ENCODE measurements around the gene MUSTN1. TPM values are rescaled to one million over a fixed set of nuclear protein-coding genes. Genes with fewer than 3 reads are reported as not detected.

The MUSTN1 gene
- total RNA-seq, 1 donor from 2014 or later = 15.9 TPM

GRCh38 chr3:52856666-52857065, 21.8 kb upstream of the MUSTN1 start:
- no peak for DNase-seq (ENCODE audit: low spot score)
- intact Hi-C loops (cut with DNase I) = no loop called here

DNA sequence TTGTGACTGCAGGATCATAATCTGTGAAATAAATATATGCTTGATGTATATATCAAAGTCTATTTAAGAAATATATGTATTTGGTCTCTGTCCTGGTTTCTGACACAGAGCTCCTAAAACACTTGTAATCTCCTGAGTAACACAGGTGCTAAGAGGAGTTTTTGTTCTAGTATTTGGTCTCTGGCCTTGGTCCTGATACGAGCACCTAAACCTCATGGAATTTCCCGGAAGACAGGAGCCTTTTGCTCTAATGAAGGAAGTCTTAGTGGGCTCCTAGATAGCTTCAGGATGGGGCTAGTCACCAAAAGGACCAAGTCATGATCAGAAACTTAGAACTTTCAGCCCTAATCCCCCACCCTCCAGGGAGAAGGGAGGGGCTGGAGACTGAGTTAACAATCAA, 19.2 kb upstream of the MUSTN1 start:
- intact Hi-C loops (cut with DNase I) = loop anchor here (5.0 kb wide), 1 partner anchor 218 kb away; no protein-coding TSS in a partner anchor
- no peak for DNase-seq (ENCODE audit: low spot score)

DNA sequence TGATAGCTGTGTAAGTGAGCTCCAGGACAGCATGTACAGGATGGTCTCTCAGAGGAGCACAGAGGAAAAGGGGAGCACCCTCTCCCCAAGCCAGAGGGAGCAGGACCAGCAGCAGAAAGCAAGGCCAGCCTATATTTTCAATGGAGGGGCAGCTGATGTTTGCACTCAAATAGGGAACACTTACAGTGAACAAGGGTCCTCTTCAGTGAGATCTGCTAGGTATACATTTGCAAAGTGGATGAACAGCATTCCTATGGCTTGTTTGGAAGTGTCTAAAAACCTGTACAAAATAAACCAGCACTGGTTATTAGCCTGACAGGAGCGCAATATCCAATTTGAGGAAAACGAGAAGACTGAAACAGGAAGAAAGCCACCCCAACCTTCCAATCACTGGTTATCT, 17.6 kb upstream of the MUSTN1 start:
- no peak for DNase-seq (ENCODE audit: low spot score)
- intact Hi-C loops (cut with DNase I) = loop anchor here (5.0 kb wide), 1 partner anchor 220 kb away; no protein-coding TSS in a partner anchor

GRCh38 chr3:52851348-52851747, 16.5 kb upstream of the MUSTN1 start:
- no peak for DNase-seq (ENCODE audit: low spot score)
- intact Hi-C loops (cut with DNase I) = loop anchor here (5.0 kb wide), 1 partner anchor 221 kb away; no protein-coding TSS in a partner anchor

DNA sequence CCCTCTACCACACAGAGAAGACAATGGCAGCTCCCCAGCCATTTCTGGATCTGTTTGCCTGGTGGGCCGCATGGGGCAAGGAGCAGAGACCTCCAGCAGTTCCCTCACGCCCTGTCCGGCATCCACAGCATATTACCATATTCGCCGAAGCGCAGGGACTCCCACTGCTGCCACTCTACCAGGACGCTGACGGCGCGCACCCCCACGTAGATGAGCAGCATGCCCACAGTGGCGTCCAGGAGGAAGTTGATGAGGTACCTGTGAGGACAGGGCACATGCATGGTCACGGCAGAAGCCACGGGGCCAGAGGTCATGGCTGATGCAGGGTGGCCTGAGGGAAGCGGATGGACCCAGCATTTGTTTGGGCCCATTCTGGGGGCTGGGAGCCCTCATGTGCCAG, 14.8 kb upstream of the MUSTN1 start:
- intact Hi-C loops (cut with DNase I) = loop anchor here (5.0 kb wide), 2 partner anchors 48 to 223 kb away; partner anchors contain the start of gene STIMATE
- DNase-seq (ENCODE audit: low spot score) = no peak

GRCh38 chr3:52848617-52849016, 13.8 kb upstream of the MUSTN1 start:
- intact Hi-C loops (cut with DNase I) = loop anchor here (5.0 kb wide), 1 partner anchor 49 kb away; the partner anchor contains the start of gene STIMATE

GRCh38 chr3:52847726-52848125, 12.9 kb upstream of the MUSTN1 start:
- intact Hi-C loops (cut with DNase I) = loop anchor here (5.0 kb wide), 1 partner anchor 50 kb away; the partner anchor contains the start of gene STIMATE
- no peak for DNase-seq (ENCODE audit: low spot score)

More at GRCh38 chr3:52848617-52849016, 13.8 kb upstream of the MUSTN1 start:
- no peak for DNase-seq (ENCODE audit: low spot score)

- intact Hi-C loops (cut with DNase I) = loop anchor here (5.0 kb wide), 1 partner anchor 50 kb away; the partner anchor contains the start of gene STIMATE
- DNase-seq (ENCODE audit: low spot score) = no peak
Measured at GRCh38 chr3:52847241-52847640, 12.4 kb upstream of the MUSTN1 start.

DNA sequence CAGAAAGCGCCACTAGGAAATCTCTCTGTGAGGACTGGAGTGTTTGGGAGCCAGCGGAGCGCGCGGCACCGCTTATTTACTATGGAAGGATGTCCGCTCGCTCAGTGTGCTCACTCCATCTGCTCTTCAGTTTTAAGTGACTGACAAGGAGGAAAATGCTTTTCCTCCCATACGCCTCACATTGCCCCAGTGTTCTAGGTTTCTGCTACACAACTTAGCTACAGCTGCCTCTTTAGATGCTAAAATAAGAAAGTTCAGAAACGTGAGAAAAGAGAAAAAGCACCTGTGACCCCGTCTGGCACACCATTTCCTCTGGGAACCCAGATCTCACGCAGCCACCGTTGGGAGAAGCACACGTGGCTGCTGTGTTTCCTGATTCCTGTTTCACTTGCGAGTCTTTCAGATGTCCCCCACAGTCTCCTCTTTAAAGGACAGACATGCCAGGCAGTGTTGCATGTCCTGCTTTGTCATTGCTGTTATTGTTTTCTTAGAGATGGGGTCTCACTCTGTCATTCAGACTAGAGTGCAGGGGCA, 11.7 kb upstream of the MUSTN1 start:
- intact Hi-C loops (cut with DNase I) = loop anchor here (5.0 kb wide), 1 partner anchor 51 kb away; the partner anchor contains the start of gene STIMATE
- no peak for DNase-seq (ENCODE audit: low spot score)

GRCh38 chr3:52845691-52846431, 11.0 kb upstream of the MUSTN1 start:
- DNase-seq (ENCODE audit: low spot score) = no peak
- intact Hi-C loops (cut with DNase I) = loop anchor here (5.0 kb wide), 1 partner anchor 51 kb away; the partner anchor contains the start of gene STIMATE

GRCh38 chr3:52845157-52845556, 10.3 kb upstream of the MUSTN1 start:
- DNase-seq (ENCODE audit: low spot score) = no peak
- intact Hi-C loops (cut with DNase I) = loop anchor here (5.0 kb wide), 1 partner anchor 52 kb away; the partner anchor contains the start of gene STIMATE

DNA sequence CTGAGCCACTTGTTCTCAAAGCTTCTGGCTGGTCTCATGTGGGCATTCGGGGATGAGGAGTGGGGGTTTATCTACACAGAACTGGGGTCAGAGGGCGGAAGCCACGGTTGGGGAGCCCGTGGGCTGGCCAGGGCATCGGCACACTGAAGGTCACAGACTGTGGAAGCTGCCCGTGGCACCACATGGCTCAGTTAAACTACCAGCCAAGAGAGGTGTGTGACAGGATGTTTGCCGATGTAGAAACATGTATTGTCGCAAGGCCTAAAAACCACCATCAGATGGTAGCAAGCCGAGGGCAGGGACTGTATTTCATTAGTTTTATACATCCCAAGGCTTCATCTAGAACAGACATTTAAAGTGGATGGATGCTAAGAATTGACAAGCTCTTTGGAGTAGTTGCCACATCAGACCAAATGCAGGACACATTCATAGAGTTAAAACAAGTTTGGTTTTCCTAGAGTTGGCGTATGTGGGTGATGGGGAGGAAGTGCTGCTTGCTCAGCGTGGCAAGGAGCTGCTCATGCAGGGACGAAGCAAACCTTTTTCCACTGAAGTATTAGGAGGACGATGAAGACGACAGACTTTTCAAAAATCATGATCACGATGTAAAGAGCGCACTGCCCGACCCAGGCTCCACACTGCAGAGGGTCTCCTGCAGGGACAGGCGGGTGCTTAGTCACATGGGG, 9.6 kb upstream of the MUSTN1 start:
- no peak for DNase-seq (ENCODE audit: low spot score)
- intact Hi-C loops (cut with DNase I) = no loop called here

GRCh38 chr3:52843881-52844280, 9.1 kb upstream of the MUSTN1 start:
- DNase-seq (ENCODE audit: low spot score) = no peak
- intact Hi-C loops (cut with DNase I) = no loop called here

- intact Hi-C loops (cut with DNase I) = no loop called here
- no peak for DNase-seq (ENCODE audit: low spot score)
Measured at GRCh38 chr3:52843108-52843865, 8.5 kb upstream of the MUSTN1 start.

GRCh38 chr3:52842424-52842823, 7.6 kb upstream of the MUSTN1 start:
- intact Hi-C loops (cut with DNase I) = no loop called here

GRCh38 chr3:52841981-52842340, 7.1 kb upstream of the MUSTN1 start:
- DNase-seq (ENCODE audit: low spot score) = no peak
- intact Hi-C loops (cut with DNase I) = no loop called here

More at GRCh38 chr3:52842424-52842823, 7.6 kb upstream of the MUSTN1 start:
- DNase-seq (ENCODE audit: low spot score) = peak; percentile 84

DNA sequence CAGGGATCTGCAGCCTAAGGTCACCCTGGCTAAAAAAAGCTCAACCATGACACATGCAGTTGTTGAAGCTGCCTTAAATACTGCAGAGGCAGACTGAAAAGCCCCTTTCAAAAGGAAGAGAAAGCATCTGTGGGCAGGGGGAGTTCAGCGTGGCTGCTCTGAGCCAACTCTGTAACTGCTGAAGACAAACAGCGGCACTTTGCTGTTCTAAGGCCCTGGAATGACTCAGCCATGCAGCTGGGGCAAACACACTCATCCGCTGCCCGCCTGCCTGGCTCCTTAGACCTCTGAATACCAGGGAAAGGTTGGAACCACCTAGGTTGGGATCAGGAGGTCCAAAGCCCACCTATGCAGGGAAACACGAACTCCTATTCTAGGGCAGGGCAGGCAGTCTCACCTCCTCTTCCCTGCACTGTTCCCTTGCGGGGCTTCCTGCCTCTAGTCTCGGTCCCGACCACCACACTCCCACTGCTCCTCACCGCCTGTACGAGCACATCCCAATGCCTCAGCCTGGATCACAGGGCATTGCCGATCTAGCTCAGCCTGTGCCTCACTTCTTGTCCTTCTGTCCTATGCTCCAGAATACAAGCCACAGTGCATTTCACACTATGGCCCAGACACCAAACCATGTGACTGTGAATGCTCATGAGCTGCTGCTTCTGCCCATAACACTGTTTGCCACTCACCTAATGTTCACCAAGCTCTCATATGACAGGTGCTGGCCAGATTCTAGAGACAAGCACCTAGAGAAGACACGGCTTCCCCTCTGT, 6.6 kb upstream of the MUSTN1 start:
- intact Hi-C loops (cut with DNase I) = no loop called here
- DNase-seq (ENCODE audit: low spot score) = no peak

DNA sequence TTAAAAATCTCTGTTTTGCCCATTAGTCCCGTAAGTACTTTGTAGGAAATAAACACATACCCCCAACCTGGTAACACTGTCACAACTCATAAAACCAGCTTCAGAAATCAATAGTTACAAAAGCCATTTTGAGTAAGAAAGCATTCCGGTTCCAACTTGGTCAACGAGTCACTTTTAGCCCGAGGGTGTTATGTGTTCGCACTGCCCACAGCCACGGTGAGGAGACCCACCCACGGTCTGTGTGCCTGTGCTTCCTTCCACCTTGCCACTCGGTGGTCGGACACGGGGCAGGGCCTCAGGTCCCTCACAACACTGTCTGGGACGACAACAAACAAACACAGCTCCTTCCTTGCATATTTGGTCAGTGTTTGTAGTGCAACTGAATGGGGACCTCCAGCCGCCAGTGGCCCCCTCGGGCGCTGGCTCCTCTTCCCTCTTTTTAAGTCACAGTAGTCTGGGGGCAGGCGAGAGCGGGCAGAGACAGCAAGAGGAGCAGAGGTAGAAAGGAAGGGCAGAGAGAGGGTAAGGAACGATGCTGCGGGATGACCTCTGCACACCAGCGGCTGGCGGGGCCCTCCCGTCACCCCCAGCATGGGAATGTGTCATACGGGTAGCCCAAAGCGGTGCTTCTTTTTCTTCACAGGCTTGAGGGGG, 5.2 kb upstream of the MUSTN1 start:
- DNase-seq (ENCODE audit: low spot score) = no peak
- intact Hi-C loops (cut with DNase I) = no loop called here
